Mammary epithelial cell (primary cell): ENCODE measurements around the gene ZBTB8OS.

Experiments
- EZH2 ChIP-seq: IDR thresholded peaks from 2 replicates; pipeline ENCODE4 v1.6.1; 2012; ENCODE audit warnings: low read length, inconsistent platforms, borderline replicate concordance
- TF ChIP-seq, protein P1 (sequence below), 2 donors: IDR thresholded peaks in 1 of 2; conservative IDR thresholded peaks in 1 of 2; 2 replicates each; pipeline ENCODE4 v1.5.1; 2011 to 2012; ENCODE audit warnings: inconsistent platforms in 2 of 2, low read length in 2 of 2, mild to moderate bottlenecking in 2 of 2, control low read depth in 1 of 2, low read depth in 1 of 2; ENCODE audit not compliant: insufficient read depth in 1 of 2; ENCODE audit errors: extremely low read depth in 1 of 2

DNA sequence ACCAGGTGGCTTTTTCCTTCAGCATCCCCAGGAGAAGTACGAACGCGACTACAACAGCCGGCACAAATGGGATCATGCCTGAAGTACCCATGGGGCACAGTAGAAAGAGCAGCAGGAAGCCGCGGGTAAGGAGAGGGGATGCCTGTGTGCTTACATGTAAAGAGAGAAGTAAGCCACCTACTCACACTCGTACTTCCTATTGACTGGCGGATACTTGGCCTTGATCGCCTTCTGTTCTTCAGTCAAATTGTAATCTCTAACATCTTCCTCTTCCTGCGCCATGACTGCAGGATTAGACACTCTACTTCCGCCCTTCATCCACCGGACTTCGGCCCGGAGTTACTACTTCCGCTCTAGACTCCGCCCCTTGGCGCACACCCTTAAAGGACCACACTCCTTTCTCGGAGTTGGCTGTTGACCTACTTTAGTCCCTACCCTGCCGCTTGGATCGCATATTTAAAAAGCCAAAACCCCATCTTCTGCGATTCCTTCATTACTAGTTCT, at the start of gene ZBTB8OS:
- TF ChIP-seq, protein P1, sequence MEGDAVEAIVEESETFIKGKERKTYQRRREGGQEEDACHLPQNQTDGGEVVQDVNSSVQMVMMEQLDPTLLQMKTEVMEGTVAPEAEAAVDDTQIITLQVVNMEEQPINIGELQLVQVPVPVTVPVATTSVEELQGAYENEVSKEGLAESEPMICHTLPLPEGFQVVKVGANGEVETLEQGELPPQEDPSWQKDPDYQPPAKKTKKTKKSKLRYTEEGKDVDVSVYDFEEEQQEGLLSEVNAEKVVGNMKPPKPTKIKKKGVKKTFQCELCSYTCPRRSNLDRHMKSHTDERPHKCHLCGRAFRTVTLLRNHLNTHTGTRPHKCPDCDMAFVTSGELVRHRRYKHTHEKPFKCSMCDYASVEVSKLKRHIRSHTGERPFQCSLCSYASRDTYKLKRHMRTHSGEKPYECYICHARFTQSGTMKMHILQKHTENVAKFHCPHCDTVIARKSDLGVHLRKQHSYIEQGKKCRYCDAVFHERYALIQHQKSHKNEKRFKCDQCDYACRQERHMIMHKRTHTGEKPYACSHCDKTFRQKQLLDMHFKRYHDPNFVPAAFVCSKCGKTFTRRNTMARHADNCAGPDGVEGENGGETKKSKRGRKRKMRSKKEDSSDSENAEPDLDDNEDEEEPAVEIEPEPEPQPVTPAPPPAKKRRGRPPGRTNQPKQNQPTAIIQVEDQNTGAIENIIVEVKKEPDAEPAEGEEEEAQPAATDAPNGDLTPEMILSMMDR (conservative IDR thresholded peaks at IDR 0.05 in 1 of 2, IDR thresholded peaks at IDR 0.05 in 1 of 2; ENCODE audit: extremely low read depth in 1 of 2, insufficient read depth in 1 of 2, low read depth in 1 of 2, low read length in 2 of 2): no peak
- TF ChIP-seq EZH2: no peak
